ENCODE results near the gene FOXI2. TPM values are rescaled to one million over a fixed set of nuclear protein-coding genes. Genes with fewer than 3 reads are reported as not detected.

FOXI2 gene
- total and polyA plus RNA-seq, 7 experiments from 2014 or later, result 0.24 TPM; not detected in 6

DNA sequence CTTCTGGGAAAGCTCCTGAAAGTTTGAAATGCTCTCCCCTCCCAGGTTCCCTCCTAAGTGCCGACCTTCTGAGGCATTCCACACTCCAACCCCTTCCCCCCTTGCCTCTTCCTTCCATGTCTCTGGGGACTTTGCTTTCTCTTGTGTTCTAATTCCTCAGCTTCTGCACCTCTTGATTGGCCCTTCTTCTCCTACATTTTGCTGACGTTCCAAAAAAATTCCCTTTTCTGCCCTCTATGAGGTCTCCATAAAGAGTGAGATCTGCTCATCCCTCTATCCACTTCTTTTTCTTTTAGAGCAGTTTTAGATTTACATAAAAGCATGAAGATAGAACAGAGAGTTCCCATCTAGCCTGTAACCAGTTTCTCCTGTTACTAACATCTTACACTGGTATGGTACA, 22.3 kb downstream of the FOXI2 start:
- H3K4me1 ChIP-seq (ENCODE audit: control insufficient read depth in 2 of 2, insufficient read depth in 2 of 2, low read length in 2 of 2), result no peaks in the 10 kb centered on the region
- Mint-ChIP-seq H3K27me3 (peaks cover 4 to 36% (median 24%) of the 10 kb centered on the region in 5 donors), H3K4me1 (no peaks in the 10 kb centered on the region), H3K36me3 (no peaks in the 10 kb centered on the region), H3K9me3 (peaks cover 0 to 12% (median 0%) of the 10 kb centered on the region in 11 donors), H3K4me3 (no peak overlapping the region), H3K27ac (no peak overlapping the region)
- DNase-seq (no peak), ATAC-seq (no peak)
- ChIA-PET CTCF (interaction anchor here (0.6 kb wide), 1 partner anchor 1288 kb away, joined by 3 read pairs; no protein-coding TSS in a partner anchor), POLR2A (no interaction called here)
- H3K27me3 ChIP-seq (ENCODE audit: control insufficient read depth in 2 of 2, insufficient read depth in 2 of 2, low read length in 2 of 2), result no peaks in the 10 kb centered on the region
- no peaks in the 10 kb centered on the region for H3K36me3 ChIP-seq (ENCODE audit: control insufficient read depth in 2 of 3, insufficient read depth in 3 of 3, low read length in 3 of 3)
- no peaks in the 10 kb centered on the region for H3K9me3 ChIP-seq (ENCODE audit: control insufficient read depth in 2 of 3, low read length in 3 of 3)
- H3K27ac ChIP-seq (ENCODE audit: low read depth, low read length), result no peak overlapping the region
- H3K4me3 ChIP-seq (ENCODE audit: low read length), result no peak overlapping the region
- intact Hi-C loops (cut with micrococcal nuclease), result no loop called here

DNA sequence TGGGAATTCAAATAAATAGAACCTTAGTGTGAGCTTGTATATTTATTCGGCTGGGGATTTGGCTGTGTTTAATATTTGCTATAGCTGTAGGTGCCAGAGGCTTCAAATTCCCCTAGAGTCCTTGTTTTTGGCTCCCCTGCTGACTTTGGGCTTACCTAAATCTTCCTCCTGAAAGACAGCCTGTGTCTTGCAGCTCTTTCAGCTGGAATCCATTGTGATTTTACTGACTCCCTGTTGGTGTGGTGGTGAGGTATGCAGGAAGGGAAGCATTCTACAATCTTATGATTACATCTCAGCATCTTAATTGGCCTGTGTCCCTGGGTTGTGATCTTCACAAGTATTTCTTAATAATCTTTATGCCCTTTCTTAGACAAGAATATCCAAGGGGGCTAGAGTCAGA, 25.9 kb downstream of the FOXI2 start:
- DNase-seq (no peak), ATAC-seq (no peak)
- Mint-ChIP-seq H3K27ac (no peak overlapping the region), H3K9me3 (peaks cover 0 to 12% (median 4%) of the 10 kb centered on the region in 11 donors), H3K27me3 (peaks cover 5 to 51% (median 39%) of the 10 kb centered on the region in 5 donors), H3K4me1 (peaks cover 0 to 1% (median 0%) of the 10 kb centered on the region in 7 donors), H3K36me3 (no peaks in the 10 kb centered on the region), H3K4me3 (no peak overlapping the region)
- Histone ChIP-seq H3K4me3 (ENCODE audit: low read length) (no peak overlapping the region), H3K27ac (ENCODE audit: low read depth, low read length) (no peak overlapping the region), H3K9me3 (ENCODE audit: control insufficient read depth in 2 of 3, low read length in 3 of 3) (no peaks in the 10 kb centered on the region), H3K4me1 (ENCODE audit: control insufficient read depth in 2 of 2, insufficient read depth in 2 of 2, low read length in 2 of 2) (no peaks in the 10 kb centered on the region), H3K36me3 (ENCODE audit: control insufficient read depth in 2 of 3, insufficient read depth in 3 of 3, low read length in 3 of 3) (no peaks in the 10 kb centered on the region), H3K27me3 (ENCODE audit: control insufficient read depth in 2 of 2, insufficient read depth in 2 of 2, low read length in 2 of 2) (no peaks in the 10 kb centered on the region)
- intact Hi-C loops (cut with micrococcal nuclease), result no loop called here
- CTCF ChIA-PET, result no interaction called here
- POLR2A ChIA-PET, result no interaction called here

DNA sequence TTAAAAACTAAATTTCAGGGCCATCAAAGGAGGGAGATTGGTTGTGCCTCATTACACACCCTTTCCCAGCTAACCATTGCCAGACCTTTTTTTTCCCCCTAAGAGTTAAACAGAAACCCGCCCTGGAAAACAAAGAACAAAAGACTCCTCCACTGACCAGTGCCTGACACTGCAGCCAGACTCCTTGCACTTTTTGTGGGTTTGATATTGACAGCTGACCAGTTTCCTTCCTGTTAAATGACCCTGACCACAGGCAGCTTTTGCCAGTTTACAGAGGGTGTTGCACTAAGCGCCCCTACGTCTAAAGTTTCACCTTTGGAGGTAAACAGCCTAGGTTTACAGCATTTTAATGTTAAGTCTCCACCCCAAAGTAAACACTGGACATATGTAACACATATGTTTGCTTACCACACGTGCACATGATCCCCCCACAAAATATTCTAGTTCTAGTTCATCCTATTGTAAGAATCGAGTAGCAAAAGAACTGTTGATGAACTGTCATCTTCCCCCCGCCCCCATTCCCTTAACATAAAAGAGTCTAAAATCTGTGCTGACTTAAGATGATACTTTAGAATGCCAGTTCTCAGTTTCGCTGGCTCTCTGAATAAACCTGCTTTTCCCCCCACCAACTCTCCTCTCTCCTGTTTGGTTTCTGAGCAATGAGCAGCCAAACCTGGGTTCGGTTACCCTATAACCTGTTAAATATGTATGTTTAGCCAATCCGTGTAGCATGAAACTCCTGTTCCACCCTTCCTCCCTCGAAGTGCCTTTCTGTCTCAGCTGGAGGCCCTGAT, 38.0 kb downstream of the FOXI2 start:
- ATAC-seq (no peak), DNase-seq (no peak)
- H3K9me3 ChIP-seq (ENCODE audit: control insufficient read depth in 2 of 3, low read length in 3 of 3), result no peaks in the 10 kb centered on the region
- no peaks in the 10 kb centered on the region for H3K4me1 ChIP-seq (ENCODE audit: control insufficient read depth in 2 of 2, insufficient read depth in 2 of 2, low read length in 2 of 2)
- intact Hi-C loops (cut with micrococcal nuclease), result no loop called here
- Mint-ChIP-seq H3K4me1 (no peaks in the 10 kb centered on the region), H3K27me3 (peaks cover 0 to 11% (median 4%) of the 10 kb centered on the region in 5 donors), H3K36me3 (no peaks in the 10 kb centered on the region), H3K9me3 (peaks cover 0 to 10% (median 0%) of the 10 kb centered on the region in 11 donors), H3K27ac (no peak overlapping the region), H3K4me3 (no peak overlapping the region)
- ChIA-PET POLR2A (no interaction called here), CTCF (no interaction called here)
- no peaks in the 10 kb centered on the region for H3K36me3 ChIP-seq (ENCODE audit: control insufficient read depth in 2 of 3, insufficient read depth in 3 of 3, low read length in 3 of 3)
- no peaks in the 10 kb centered on the region for H3K27me3 ChIP-seq (ENCODE audit: control insufficient read depth in 2 of 2, insufficient read depth in 2 of 2, low read length in 2 of 2)
- no peak overlapping the region for H3K4me3 ChIP-seq (ENCODE audit: low read length)
- no peak overlapping the region for H3K27ac ChIP-seq (ENCODE audit: low read depth, low read length)

DNA sequence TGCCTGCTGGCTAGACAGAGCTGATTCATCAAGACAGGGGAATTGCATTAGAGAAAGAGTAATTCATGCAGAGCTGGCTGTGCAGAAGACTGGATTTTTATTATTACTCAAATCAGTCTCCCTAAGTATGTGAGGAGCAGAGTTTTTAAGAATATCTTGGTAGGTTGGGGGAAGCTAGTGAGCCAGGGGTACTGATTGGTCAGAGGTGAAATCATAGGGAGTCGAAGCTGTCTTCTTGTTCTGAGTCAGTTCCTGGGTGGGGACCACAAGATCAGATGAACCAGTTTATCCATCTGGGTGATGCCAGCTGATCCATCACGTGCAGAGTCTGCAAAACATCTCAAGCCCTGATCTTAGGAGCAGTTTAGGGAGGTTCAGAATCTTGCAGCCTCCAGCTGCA, 39.8 kb downstream of the FOXI2 start:
- no peak overlapping the region for H3K4me3 ChIP-seq (ENCODE audit: low read length)
- H3K27ac ChIP-seq (ENCODE audit: low read depth, low read length), result no peak overlapping the region
- Mint-ChIP-seq H3K4me1 (no peaks in the 10 kb centered on the region), H3K27ac (no peak overlapping the region), H3K36me3 (no peaks in the 10 kb centered on the region), H3K9me3 (no peaks in the 10 kb centered on the region), H3K4me3 (no peak overlapping the region), H3K27me3 (peaks cover 0 to 19% (median 11%) of the 10 kb centered on the region in 5 donors)
- no peak for ATAC-seq
- intact Hi-C loops (cut with micrococcal nuclease), result no loop called here
- ChIA-PET POLR2A (no interaction called here), CTCF (no interaction called here)
- H3K36me3 ChIP-seq (ENCODE audit: control insufficient read depth in 2 of 3, insufficient read depth in 3 of 3, low read length in 3 of 3), result no peaks in the 10 kb centered on the region
- H3K27me3 ChIP-seq (ENCODE audit: control insufficient read depth in 2 of 2, insufficient read depth in 2 of 2, low read length in 2 of 2), result no peaks in the 10 kb centered on the region
- no peaks in the 10 kb centered on the region for H3K9me3 ChIP-seq (ENCODE audit: control insufficient read depth in 2 of 3, low read length in 3 of 3)
- H3K4me1 ChIP-seq (ENCODE audit: control insufficient read depth in 2 of 2, insufficient read depth in 2 of 2, low read length in 2 of 2), result no peaks in the 10 kb centered on the region
- DNase-seq, result no peak

DNA sequence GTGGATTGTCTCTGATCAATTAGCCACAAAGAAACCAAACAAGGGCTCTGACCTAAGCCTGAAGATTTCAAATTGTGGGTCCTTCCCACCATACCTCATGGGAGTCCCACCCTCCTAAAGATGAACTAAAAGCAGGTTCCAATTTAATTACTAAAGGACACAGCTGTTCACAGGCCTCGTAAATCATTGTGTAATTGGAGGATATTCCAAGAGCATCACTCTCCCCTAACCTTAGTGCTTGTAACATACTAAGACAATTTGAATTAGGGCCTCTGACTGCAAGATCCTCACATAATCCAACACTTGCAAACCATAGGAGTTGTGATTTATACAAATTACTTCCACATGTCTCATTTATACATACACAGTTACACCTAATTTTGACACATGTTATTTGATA, 44.4 kb downstream of the FOXI2 start:
- ATAC-seq (no peak), DNase-seq (no peak)
- intact Hi-C loops (cut with micrococcal nuclease), result no loop called here
- Mint-ChIP-seq H3K4me1 (no peaks in the 10 kb centered on the region), H3K9me3 (peaks cover 0 to 9% (median 2%) of the 10 kb centered on the region in 11 donors), H3K36me3 (no peaks in the 10 kb centered on the region), H3K27me3 (peaks cover 0 to 28% (median 12%) of the 10 kb centered on the region in 5 donors), H3K27ac (no peak overlapping the region), H3K4me3 (no peak overlapping the region)
- Histone ChIP-seq H3K36me3 (ENCODE audit: control insufficient read depth in 2 of 3, insufficient read depth in 3 of 3, low read length in 3 of 3) (no peaks in the 10 kb centered on the region), H3K4me3 (ENCODE audit: low read length) (no peak overlapping the region), H3K4me1 (ENCODE audit: control insufficient read depth in 2 of 2, insufficient read depth in 2 of 2, low read length in 2 of 2) (no peaks in the 10 kb centered on the region), H3K27ac (ENCODE audit: low read depth, low read length) (no peak overlapping the region), H3K27me3 (ENCODE audit: control insufficient read depth in 2 of 2, insufficient read depth in 2 of 2, low read length in 2 of 2) (no peaks in the 10 kb centered on the region), H3K9me3 (ENCODE audit: control insufficient read depth in 2 of 3, low read length in 3 of 3) (no peaks in the 10 kb centered on the region)
- CTCF ChIA-PET, result no interaction called here
- POLR2A ChIA-PET, result no interaction called here

DNA sequence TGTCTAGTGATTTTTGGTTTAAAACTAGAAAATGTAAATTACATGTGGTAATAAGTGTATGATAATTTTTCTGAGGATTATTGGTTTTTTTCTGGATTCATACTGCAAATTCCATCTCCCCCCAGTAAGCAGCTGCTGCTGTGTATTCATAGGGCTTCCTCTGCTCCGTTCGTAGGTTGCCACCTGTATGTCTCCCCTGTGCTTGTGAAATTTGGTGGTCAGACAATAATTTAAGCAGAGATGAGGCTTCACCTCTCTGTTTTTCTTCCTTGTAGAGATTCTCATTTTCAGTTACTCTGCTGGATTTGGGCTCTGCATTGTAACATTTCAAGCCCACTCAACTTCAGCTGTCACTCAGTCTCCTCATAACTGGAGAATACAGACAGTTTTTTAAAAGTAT, 50.9 kb downstream of the FOXI2 start:
- peak overlapping the region in 1 of 9 donors; percentile 10 for H3K27ac Mint-ChIP-seq
- ATAC-seq, result no peak
- H3K27me3 Mint-ChIP-seq, result peaks cover 11 to 33% (median 13%) of the 10 kb centered on the region in 5 donors
- Histone ChIP-seq H3K27me3 (ENCODE audit: control insufficient read depth in 2 of 2, insufficient read depth in 2 of 2, low read length in 2 of 2) (no peaks in the 10 kb centered on the region), H3K4me1 (ENCODE audit: control insufficient read depth in 2 of 2, insufficient read depth in 2 of 2, low read length in 2 of 2) (no peaks in the 10 kb centered on the region), H3K36me3 (ENCODE audit: control insufficient read depth in 2 of 3, insufficient read depth in 3 of 3, low read length in 3 of 3) (no peaks in the 10 kb centered on the region), H3K4me3 (ENCODE audit: low read length) (no peak overlapping the region), H3K9me3 (ENCODE audit: control insufficient read depth in 2 of 3, low read length in 3 of 3) (no peaks in the 10 kb centered on the region), H3K27ac (ENCODE audit: low read depth, low read length) (no peak overlapping the region)
- H3K36me3 Mint-ChIP-seq, result peaks cover 0 to 3% (median 0%) of the 10 kb centered on the region in 5 donors
- CTCF ChIA-PET, result no interaction called here
- no peaks in the 10 kb centered on the region for H3K4me1 Mint-ChIP-seq
- no peak for DNase-seq
- peaks cover 2 to 21% (median 7%) of the 10 kb centered on the region in 11 donors for H3K9me3 Mint-ChIP-seq
- intact Hi-C loops (cut with micrococcal nuclease), result no loop called here
- POLR2A ChIA-PET, result no interaction called here
- H3K4me3 Mint-ChIP-seq, result no peak overlapping the region

DNA sequence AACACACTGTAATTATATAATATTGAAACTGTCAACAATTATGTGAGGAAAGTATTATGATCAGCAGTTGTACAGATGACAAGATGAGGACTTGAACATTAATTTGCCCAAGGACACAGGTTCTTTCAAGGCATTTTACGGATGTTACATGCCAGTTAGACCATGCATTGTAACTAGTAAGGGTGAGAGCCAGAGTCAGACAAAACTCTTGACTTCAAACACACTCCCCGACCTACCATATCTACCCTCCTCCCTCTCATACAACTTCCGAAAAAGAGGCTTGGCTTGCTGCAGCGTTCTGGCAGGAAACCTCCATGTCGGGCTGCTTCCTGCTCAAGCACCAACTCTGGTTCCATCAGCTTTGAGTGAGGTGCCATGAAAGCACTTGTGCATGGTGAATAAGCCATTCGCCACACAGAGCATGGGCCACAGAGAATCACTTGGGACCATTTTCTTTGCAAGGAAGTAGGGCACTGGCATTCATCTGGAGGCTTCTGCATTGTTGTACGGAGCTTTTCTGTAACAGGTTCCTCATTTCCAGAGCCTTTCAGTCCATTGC, 53.2 kb downstream of the FOXI2 start:
- Mint-ChIP-seq H3K27me3 (peaks cover 7 to 32% (median 11%) of the 10 kb centered on the region in 5 donors), H3K9me3 (peaks cover 0 to 21% (median 6%) of the 10 kb centered on the region in 11 donors), H3K36me3 (peaks cover 0 to 3% (median 0%) of the 10 kb centered on the region in 5 donors), H3K4me1 (no peaks in the 10 kb centered on the region), H3K4me3 (no peak overlapping the region), H3K27ac (no peak overlapping the region)
- H3K9me3 ChIP-seq (ENCODE audit: control insufficient read depth in 2 of 3, low read length in 3 of 3), result no peaks in the 10 kb centered on the region
- no peak overlapping the region for H3K4me3 ChIP-seq (ENCODE audit: low read length)
- no peak overlapping the region for H3K27ac ChIP-seq (ENCODE audit: low read depth, low read length)
- ChIA-PET POLR2A (no interaction called here), CTCF (no interaction called here)
- no peaks in the 10 kb centered on the region for H3K4me1 ChIP-seq (ENCODE audit: control insufficient read depth in 2 of 2, insufficient read depth in 2 of 2, low read length in 2 of 2)
- H3K27me3 ChIP-seq (ENCODE audit: control insufficient read depth in 2 of 2, insufficient read depth in 2 of 2, low read length in 2 of 2), result no peaks in the 10 kb centered on the region
- no peaks in the 10 kb centered on the region for H3K36me3 ChIP-seq (ENCODE audit: control insufficient read depth in 2 of 3, insufficient read depth in 3 of 3, low read length in 3 of 3)
- peak; percentile 10 for ATAC-seq
- DNase-seq, result no peak
- intact Hi-C loops (cut with micrococcal nuclease), result no loop called here
